ENCODE data around the gene ILDR2.
A peak's percentile ranks its signal among the peaks of the same experiment; 100 is the strongest.

Gene ILDR2, protein sequence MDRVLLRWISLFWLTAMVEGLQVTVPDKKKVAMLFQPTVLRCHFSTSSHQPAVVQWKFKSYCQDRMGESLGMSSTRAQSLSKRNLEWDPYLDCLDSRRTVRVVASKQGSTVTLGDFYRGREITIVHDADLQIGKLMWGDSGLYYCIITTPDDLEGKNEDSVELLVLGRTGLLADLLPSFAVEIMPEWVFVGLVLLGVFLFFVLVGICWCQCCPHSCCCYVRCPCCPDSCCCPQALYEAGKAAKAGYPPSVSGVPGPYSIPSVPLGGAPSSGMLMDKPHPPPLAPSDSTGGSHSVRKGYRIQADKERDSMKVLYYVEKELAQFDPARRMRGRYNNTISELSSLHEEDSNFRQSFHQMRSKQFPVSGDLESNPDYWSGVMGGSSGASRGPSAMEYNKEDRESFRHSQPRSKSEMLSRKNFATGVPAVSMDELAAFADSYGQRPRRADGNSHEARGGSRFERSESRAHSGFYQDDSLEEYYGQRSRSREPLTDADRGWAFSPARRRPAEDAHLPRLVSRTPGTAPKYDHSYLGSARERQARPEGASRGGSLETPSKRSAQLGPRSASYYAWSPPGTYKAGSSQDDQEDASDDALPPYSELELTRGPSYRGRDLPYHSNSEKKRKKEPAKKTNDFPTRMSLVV

DNA sequence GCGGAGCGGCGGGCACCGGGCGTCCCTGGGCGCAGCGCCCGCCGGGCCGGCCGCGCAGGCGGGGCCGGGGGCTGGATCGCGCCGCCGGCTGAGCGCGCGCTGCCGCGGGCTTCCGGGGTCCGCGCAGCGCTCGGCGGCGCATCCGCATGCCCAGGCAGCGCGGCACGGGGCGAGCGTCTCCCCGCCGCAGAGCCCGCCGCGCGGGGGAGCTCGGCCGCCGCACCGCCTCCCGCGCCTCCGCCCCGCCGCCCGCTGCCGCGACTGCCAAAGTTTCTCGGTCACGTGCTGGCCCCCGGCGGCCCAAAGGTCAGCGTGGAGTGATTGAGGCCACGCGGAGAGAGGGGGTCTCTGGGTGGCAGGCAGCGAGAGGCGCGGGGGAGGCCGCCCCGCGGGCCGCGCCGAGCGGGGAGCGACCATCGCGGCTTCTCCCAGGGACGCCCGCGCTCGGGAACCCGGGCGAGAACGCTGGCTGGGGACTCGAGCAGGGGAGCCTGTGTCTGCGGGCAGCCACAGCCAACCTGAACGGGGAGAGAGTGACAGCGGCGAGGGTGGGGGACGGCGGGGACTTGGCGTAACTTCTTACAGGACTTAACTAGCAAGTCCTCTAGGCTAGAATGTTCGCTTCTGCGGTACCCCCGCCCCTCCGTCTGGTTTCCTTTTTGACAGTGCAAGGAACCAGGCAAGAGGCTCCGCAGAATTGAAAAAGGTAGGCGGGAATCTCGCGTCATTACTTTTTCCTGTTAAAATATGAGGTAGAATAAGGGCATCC lies at the start of gene ILDR2:
Gene ILDR2 (minus strand): TSS at position 180 of the 769 bp plus-strand sequence. CDS start 272 bp downstream, outside the sequence.
- DNase-seq (ENCODE audit: low spot score): peak; percentile 73
- FAIRE-seq: no peak

DNA sequence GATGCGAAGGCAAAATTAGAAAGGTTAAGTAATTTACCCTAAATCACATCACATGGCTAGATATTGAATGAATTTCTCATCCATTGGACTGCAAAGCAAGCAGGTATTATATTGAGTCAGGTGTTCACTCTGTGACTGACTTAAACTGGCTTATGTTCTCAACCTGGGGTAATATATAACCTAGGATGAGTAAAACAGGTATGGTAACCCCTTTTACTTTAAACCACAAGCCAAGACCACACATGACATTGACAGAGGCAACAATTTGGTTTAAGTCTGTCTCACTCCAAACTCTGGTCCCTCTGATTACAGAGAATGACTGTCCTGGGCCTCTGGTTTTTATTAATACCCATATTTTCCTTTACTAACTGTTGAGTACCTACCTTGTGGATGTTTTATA lies 47.0 kb upstream of the ILDR2 start:
- no peak for DNase-seq (ENCODE audit: low spot score)
- no peak for FAIRE-seq

DNA sequence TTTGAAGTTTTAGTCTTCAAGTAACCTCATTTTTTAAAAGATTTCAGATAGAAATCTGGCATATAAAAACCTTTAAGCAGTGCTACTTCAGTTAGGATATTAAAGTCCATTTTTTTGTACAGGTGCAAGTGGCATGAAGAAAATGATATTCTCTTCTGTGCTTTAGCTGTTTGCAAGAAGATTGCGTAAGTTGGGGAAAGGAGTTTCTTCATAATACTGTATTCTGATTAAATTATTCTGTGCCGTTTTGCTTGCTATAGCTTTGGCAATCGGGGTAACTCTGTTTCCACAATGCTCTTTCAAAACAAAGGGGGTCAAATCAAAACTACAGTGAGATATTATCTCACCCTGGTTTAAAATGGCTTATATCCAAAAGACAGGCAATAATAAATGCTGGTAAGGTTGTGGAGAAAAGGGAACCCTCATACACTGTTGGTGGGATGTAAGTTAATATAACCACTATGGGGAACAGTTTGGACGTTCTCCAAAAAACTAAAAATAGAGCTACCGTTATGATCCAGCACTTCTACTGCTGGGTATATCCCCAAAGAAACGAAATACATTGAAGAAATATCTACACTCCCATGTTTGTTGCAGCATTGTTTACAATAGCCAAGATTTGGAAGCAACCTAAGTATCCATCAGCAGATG lies 40.9 kb upstream of the ILDR2 start:
- FAIRE-seq (no peak), DNase-seq (ENCODE audit: low spot score) (no peak)

DNA sequence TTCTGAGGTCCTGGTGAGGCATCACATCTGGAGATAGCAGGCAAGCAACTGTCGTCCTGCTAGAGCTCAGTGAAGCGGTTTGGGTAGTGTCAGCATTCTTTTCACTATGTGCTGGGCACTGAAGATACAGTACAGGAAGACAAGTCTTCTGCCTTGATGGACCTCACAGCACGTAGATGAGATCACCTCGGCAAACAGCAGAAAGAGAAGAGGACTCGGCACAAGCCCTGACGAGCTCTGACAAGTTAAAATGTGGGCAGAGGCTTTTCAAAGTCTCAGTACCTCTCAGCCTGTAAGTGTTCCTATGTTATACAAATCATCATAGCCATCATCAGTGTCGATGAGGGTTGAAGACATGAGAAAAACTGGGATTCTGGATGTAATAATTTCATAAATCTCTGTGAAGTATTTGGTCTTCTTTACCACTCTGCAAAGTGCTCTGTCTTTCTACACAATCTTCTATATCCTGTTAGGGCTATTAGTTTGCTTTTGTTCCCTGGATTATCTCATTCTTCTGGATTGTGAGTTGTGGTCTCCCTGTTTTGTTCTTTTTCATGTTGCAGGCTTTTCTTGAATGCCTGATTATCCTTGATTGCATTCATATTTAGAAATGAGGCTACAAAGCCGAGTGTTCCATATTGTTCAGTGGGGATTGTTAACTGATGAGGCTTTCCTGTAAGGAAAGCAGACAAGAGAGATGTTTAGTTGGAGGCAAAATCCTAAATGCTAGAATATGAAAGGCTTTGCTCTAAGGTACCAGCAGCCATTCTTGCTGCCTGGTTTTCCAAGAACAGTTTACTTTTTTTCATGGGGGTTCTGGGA lies 38.0 kb upstream of the ILDR2 start:
- DNase-seq (ENCODE audit: low spot score) (no peak), FAIRE-seq (no peak)

DNA sequence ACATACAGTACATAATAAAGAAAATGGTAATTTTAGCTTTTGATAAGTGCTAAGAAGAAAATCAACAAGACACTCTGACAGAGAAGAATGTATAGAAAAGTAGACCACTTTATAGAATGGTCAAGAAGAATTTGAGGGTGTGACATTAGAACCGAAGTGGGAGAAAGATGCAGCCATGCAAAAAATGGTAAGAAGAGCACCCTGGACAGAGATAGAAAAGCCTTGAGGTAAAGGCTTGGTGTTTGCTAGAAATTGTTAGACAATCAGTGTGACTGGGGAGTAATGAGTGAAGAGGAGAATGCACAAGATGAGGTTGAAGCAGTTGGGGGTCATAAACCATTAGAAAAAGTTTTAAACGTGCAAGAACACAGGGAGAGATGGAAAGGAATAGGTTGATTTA lies 37.2 kb upstream of the ILDR2 start:
- FAIRE-seq (no peak), DNase-seq (ENCODE audit: low spot score) (no peak)

DNA sequence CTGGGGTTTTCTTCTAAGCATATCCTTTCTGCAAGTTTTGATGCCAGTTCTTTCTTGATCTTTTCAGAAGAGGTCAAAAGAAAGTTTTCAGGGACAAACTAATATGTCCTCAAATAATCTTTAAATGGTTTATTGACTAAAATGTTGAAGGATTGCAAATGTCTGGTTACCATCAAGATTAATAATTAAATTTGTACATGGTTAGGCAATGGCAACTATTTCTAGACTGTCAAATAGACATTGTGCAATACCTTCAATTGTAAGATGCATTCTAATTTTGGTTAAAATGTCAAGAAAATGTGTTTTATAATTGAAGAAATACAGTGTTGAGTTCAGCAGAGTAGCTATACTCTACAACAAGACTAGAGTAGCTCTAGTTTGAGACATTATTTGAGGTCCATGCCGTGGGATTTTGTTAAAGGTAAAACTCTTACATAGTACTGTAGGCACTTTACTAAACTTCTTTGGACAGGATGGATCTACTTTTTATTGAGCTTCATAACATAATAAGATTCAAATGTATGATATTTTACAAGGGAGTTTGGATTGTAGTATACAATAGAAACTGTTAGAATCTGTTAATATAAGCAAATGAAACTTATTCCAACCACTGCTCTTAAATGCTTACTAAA lies 36.3 kb upstream of the ILDR2 start:
- DNase-seq (ENCODE audit: low spot score) (no peak), FAIRE-seq (no peak)

DNA sequence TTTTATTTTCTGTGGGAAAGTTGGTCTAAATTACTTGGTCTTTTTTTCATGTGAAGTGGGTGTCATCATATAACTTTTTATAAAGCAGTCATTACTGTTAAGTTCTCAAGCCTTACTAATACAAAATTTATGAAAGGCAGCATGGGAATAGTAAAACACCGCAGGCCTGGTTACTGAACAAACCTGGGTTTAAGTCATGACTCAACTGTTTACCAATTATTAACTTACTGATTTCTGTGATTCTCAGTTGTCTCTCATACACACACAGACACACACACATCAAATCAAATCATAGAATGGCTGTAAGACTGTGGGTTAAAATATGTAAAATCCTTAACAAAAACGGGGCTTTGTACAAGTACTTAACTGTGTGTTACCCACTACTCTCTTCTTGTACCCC lies 28.4 kb upstream of the ILDR2 start:
- DNase-seq (ENCODE audit: low spot score): no peak
- no peak for FAIRE-seq

DNA sequence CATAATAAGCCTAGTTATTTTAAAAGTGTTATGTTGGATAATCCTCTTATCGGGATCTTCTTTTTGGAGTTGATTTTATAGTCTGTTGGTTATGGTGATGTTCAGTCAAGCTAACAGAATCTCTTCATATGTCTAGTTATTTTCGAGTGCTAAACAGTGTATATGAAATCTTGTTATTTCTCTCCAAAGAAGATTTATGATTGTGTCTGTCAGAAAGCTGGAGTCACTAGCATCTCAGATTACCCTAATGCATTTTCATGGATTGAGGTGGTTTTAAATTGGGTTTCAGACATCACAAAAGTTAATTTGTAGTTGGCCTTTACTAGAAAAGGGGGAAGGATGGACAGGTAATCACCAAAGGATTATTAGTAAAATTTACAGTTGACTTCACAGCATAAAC lies 27.0 kb upstream of the ILDR2 start:
- FAIRE-seq (no peak), DNase-seq (ENCODE audit: low spot score) (no peak)

DNA sequence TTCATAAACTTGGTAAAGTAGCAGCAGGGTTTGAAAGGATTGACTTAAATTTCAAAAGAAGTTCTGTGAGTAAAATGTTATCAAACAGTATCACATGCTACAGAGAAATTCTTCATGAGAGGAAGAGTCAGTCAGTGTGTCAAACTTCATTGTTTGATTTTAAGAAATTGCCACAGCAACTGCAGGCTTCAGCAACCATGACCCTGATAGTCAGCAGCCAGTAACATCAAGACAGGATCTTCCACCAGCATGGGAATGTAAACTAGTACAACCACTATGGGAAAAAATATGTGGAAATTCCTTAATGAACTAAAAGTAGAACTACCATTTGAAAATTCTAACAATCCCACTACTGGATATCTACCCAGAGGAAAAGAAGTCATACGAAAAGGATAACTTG lies 25.2 kb upstream of the ILDR2 start:
- DNase-seq (ENCODE audit: low spot score) (no peak), FAIRE-seq (no peak)

DNA sequence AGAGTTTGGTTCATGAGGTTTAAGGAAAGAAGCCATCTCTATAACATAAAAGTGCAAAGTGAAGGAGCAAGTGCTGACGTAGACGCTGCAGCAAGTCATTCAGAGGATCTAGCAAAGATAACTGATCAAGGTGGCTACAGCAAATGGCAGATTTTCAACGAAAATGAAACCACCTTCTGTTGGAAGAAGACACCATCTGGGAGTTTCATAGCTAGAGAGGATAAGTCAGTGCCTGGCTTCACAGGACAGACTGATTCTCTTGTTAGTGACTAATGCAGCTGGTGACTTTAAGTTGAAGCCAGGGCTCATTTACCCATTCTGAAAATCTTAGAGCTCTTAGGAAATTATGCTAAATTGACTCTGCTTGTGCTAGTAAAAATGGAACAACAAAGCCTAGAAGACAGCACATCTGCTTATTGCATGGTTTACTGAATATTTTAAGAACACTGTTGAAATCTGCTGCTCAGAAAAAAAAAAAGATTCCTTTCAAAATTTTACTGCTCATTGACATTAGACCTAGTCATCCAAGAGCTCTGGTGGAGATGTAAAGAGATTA lies 24.2 kb upstream of the ILDR2 start:
- DNase-seq (ENCODE audit: low spot score): no peak
- no peak for FAIRE-seq

DNA sequence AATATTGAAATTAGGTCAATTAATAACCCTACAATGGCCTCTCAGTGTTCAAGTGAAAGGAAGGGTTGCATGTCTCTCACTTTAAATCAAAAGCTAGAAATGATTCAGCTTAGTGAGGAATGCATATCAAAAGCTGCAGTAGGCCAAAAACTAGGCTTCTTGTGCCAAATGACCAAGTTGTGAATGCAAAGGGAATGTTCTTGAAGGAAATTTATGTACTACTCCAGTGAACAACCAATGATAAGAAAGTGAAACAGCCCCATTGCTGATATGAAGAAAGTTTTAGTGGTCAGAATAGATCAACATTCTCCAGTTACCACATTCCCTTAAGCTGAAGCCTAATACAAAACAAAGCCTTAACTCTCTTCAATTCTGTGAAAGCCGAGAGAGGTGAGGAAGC lies 23.7 kb upstream of the ILDR2 start:
- DNase-seq (ENCODE audit: low spot score) (no peak), FAIRE-seq (no peak)

DNA sequence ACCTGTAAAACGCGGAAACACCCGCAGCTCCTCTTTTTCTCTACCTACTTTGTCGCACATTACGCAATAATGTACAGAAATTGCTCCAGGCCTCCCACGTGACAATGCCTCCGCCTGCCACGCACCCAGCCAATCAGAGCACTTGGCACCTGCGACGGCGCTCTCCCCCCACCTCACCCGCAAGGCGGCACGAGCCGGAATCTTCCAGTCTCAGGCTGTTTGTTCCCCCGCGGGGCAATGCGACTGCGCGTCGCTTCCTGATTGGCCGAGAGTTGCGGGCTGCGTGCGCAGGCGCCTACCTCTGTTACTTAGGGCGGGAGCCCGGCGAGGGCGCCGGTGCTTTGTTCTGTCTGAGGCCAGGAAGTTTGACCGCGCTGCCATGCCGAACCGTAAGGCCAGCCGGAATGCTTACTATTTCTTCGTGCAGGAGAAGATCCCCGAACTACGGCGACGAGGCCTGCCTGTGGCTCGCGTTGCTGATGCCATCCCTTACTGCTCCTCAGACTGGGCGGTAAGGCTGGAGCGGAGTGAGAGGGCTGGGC lies 13.7 kb upstream of the ILDR2 start, which contains the start of gene MAEL:
Gene MAEL (plus strand): TSS at position 307 of the 542 bp plus-strand sequence. CDS start 73 bp downstream, at position 380.
- FAIRE-seq (no peak), DNase-seq (ENCODE audit: low spot score) (no peak)

DNA sequence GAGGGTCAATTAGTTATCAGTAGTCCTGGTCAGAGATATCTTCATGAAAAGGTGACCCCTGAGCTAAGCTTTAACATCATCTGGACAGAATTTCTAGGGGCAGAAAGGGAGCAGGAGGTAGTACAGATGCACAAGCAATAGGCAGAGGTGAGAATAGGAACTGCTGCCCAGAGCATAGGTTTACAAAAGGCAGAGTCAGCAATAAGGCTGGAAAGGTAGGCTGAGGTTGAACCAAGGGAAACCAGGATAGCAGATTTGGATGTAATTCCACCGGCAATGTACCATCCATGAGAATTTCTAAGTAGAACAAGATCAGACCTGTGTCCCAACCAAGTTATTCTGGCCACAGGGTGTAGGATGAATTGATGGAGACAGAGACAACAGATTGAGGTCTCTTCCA lies 6.2 kb upstream of the ILDR2 start:
- no peak for FAIRE-seq

DNA sequence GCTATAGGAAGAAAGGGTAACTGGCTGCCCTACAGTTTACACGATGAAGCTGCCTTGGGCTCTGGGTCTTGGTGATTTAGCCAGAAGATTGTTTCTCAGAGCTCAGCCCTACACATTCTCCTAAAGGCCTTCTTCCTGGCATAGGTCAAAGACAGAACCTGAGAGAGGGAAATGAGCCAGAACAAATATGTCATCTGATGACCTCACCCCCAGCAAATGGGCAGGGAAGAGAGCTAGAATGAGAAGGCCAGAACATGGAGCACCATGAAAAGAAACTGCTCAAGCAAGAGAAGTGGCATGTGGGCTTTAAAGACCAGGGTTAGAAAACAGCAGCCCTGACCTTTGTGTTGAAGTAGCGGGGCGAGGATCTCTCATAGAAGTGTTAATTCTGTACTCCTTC lies 5.5 kb upstream of the ILDR2 start:
- DNase-seq (ENCODE audit: low spot score) (no peak), FAIRE-seq (no peak)

More for the DNA sequence above, 6.2 kb upstream of the ILDR2 start:
- DNase-seq (ENCODE audit: low spot score): no peak

DNA sequence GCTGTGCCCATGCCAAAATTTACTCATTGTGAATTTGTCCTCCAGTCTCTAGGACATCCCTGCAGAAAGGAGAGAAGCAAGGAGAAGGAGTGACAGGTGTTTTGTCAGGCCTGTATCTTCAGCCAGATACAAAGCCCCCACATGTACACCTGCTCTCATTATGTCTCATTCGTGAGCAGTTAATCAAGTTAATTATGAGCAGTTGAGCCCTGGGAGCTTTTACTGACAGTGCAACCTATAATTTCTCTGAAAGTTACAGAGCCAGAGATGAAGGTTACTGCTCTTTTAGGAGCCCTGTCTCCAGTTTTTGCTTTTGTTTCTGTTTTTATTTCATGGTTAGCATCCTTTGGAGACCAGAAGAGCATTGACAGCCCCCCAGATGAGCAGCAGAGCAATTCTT lies 5.0 kb upstream of the ILDR2 start:
- FAIRE-seq (no peak), DNase-seq (ENCODE audit: low spot score) (no peak)

DNA sequence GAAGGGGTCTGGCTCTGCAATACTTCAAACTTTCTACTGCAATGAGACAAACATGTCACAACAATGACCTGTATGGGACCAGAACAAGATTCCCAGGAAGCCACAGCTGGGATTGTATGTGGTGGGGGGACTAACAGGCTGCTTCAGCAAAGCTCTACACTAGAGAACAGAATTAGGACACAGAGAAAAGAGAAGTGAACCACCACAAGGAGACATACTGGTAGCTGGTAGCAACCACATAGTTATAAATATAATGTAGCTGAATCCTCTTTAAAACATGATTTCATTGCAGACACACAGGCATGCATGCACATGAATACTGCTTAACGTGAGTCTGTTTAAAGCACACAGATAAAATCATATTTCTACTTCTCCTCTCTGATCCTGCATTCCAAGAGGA lies 3.5 kb upstream of the ILDR2 start:
- FAIRE-seq: no peak
- no peak for DNase-seq (ENCODE audit: low spot score)

DNA sequence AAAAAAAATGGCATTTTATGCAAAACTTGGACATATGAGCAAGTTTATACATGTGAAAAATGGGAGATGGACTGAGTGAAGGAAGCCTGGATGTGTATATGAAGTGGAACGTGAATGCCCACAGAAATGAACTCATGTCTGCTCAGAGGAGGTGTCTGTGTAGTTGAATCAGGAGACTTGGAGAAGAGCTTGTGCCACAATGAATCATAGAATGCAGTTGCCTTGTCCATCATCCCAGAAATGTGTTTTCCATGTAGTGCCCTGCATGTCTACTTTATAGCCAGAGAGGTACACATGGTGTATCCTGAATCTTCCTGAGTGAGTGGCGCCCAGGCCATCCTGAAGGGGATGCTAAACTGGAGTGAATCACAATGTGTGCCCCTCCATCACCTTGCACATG lies 2.6 kb upstream of the ILDR2 start:
- no peak for FAIRE-seq

DNA sequence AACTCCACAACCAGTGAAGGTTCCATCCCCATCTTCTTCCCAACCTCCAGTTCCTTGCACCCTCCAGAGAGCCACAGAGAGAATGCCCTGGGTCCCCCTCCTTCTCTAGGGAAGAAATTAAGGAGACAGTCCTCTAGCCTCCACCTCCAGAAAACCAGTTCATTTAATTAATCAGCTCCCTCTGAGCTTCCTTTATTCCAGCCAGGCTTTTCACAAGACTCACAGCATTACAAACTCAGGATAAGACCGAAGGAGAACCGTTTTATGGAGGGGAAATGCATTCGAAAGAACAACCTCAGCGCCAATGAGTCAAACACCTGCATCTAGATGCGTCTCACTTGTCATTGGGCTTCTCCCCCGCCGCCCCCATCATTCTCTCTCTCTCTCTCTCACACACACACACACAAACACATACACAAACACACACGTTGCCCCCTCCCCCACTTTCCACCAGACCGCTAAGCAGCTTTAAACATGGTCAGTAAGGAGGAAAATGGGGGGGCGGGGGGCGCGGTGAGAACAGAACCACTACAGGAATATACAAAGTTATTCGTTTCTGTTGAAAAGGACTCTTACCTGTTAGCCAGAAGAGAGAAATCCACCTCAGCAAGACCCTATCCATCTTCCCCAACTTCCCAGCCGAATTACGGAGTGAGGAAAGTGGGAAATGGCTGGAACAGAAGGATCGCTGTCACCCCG lies 544 bp downstream of the ILDR2 start:
- DNase-seq (ENCODE audit: low spot score): no peak
- FAIRE-seq: no peak

More for the DNA sequence above, 2.6 kb upstream of the ILDR2 start:
- DNase-seq (ENCODE audit: low spot score): no peak

DNA sequence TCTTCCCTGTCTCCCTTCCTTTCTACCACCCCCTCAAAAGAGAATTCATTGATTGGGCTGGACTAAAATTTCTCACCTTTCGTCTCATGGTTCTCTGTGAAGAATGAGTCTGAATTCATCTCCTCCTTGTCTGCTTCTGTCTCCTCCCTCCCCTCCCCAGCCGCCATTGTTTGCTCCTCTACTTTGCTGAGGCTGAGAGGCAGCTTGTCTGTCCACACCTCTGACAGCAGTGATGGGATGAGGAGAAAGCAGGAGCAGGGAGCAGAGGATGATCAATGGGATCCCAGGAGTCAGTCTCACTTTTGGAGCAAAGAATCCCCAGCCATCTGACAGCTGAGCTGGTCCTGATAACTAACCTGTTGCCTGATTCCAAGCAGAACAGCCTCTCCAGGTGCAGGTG lies 2.5 kb downstream of the ILDR2 start:
- no peak for FAIRE-seq
- DNase-seq (ENCODE audit: low spot score): no peak
